Liver (tissue), 9 donors: Measurements from ENCODE around the gene GNPNAT1. TPM values are rescaled to one million over a fixed set of nuclear protein-coding genes. Genes with fewer than 3 reads are reported as not detected.

Experiments used
- DNase-seq: peaks from one replicate; pipeline ENCODE4 v3.0.0-alpha.2; 2017; ENCODE audit warnings: low spot score
- H3K27ac ChIP-seq, 2 donors: one replicate each; pipeline ENCODE4 v1.7.0; 2013; ENCODE audit warnings: inconsistent platforms in 2 of 2, low read length in 2 of 2, control low read depth in 1 of 2, low read depth in 1 of 2, mild to moderate bottlenecking in 1 of 2
- H3K27me3 ChIP-seq, 4 donors: one replicate each; pipeline versions ENCODE4 v1.6.1 to v1.7.0; 2013; ENCODE audit warnings: low read length in 3 of 4, inconsistent platforms in 1 of 4, mild to moderate bottlenecking in 1 of 4, moderate library complexity in 1 of 4; ENCODE audit not compliant: control insufficient read depth in 4 of 4, insufficient read depth in 4 of 4
- H3K36me3 ChIP-seq, 4 donors: one replicate each; pipeline versions ENCODE4 v1.6.1 to v1.7.0; 2013; ENCODE audit warnings: low read length in 3 of 4, mild to moderate bottlenecking in 3 of 4, low read depth in 1 of 4, moderate library complexity in 1 of 4; ENCODE audit not compliant: control insufficient read depth in 4 of 4, insufficient read depth in 3 of 4
- H3K4me1 ChIP-seq, 4 donors: one replicate each; pipeline versions ENCODE4 v1.6.1 to v1.7.0; 2013; ENCODE audit warnings: low read length in 3 of 4, mild to moderate bottlenecking in 3 of 4, moderate library complexity in 1 of 4; ENCODE audit not compliant: control insufficient read depth in 4 of 4, insufficient read depth in 4 of 4
- H3K4me3 ChIP-seq, 3 donors: one replicate each; pipeline versions ENCODE4 v1.6.1 to v1.7.0; 2013; ENCODE audit warnings: low read length in 3 of 3, control low read depth in 1 of 3, low read depth in 1 of 3, mild to moderate bottlenecking in 1 of 3
- H3K9ac ChIP-seq, 2 donors: one replicate each; pipeline ENCODE4 v1.7.0; 2013; ENCODE audit warnings: low read length in 2 of 2, mild to moderate bottlenecking in 2 of 2, moderate library complexity in 2 of 2, control low read depth in 1 of 2, low read depth in 1 of 2
- H3K9me3 ChIP-seq, 4 donors: one replicate each; pipeline versions ENCODE4 v1.6.1 to v1.7.0; 2013; ENCODE audit warnings: low read length in 3 of 4; ENCODE audit not compliant: control insufficient read depth in 4 of 4
- CTCF ChIP-seq: fragments of 150-350 bp; IDR thresholded peaks from 2 replicates; pipeline ENCODE4 v1.5.1; 2017; ENCODE audit warnings: improper control_type of control experiment, low read depth, low read length; ENCODE audit not compliant: missing input control
- EGR1 ChIP-seq, 2 donors: IDR thresholded peaks; 2 replicates each; pipeline ENCODE4 v1.6.1; 2016 to 2018; ENCODE audit warnings: antibody characterized with exemption in 2 of 2, low read depth in 2 of 2
- FOXA1 ChIP-seq: IDR thresholded peaks from 2 replicates; pipeline ENCODE4 v1.6.1; 2016; ENCODE audit warnings: antibody characterized with exemption
- FOXA2 ChIP-seq: IDR thresholded peaks from 2 replicates; pipeline ENCODE4 v1.6.1; 2016; ENCODE audit warnings: antibody characterized with exemption
- GABPA ChIP-seq, 2 donors: IDR thresholded peaks in 1 of 2; conservative IDR thresholded peaks in 1 of 2; 2 replicates each; pipeline ENCODE4 v1.6.1; 2016; ENCODE audit warnings: antibody characterized with exemption in 2 of 2, mild to moderate bottlenecking in 1 of 2, moderate library complexity in 1 of 2
- HNF4A ChIP-seq, 2 donors: conservative IDR thresholded peaks; 2 replicates each; pipeline ENCODE4 v1.6.1; 2016; ENCODE audit warnings: antibody characterized with exemption in 2 of 2, mild to moderate bottlenecking in 2 of 2
- HNF4G ChIP-seq: IDR thresholded peaks from 2 replicates; pipeline ENCODE4 v1.6.1; 2016; ENCODE audit warnings: antibody characterized with exemption
- JUND ChIP-seq, 2 donors: IDR thresholded peaks; 2 replicates each; pipeline ENCODE4 v1.6.1; 2016; ENCODE audit warnings: antibody characterized with exemption in 2 of 2
- NR2F2 ChIP-seq: IDR thresholded peaks from 2 replicates; pipeline ENCODE4 v1.6.1; 2016; ENCODE audit warnings: antibody characterized with exemption
- RAD21 ChIP-seq, 2 donors: IDR thresholded peaks; 2 replicates each; pipeline ENCODE4 v1.6.1; 2016; ENCODE audit warnings: antibody characterized with exemption in 2 of 2, mild to moderate bottlenecking in 2 of 2
- REST ChIP-seq: IDR thresholded peaks from 2 replicates; pipeline ENCODE4 v1.6.1; 2016; ENCODE audit warnings: antibody characterized with exemption, mild to moderate bottlenecking
- RXRA ChIP-seq, 2 donors: IDR thresholded peaks; 2 replicates each; pipeline ENCODE4 v1.6.1; 2017 to 2018; ENCODE audit warnings: antibody characterized with exemption in 2 of 2, mild to moderate bottlenecking in 1 of 2
- SP1 ChIP-seq: IDR thresholded peaks from 2 replicates; pipeline ENCODE4 v1.6.1; 2018; ENCODE audit warnings: antibody characterized with exemption, mild to moderate bottlenecking
- TAF1 ChIP-seq: conservative IDR thresholded peaks from 2 replicates; pipeline ENCODE4 v1.6.1; 2016; ENCODE audit warnings: antibody characterized with exemption, mild to moderate bottlenecking
- YY1 ChIP-seq: IDR thresholded peaks from 2 replicates; pipeline ENCODE4 v1.6.1; 2016; ENCODE audit warnings: antibody characterized with exemption, mild to moderate bottlenecking
- WGBS: extraction: QIAGEN DNeasy Blood & Tissue Kit; methylation state at CpG from one replicate; pipeline ENCODE4 v1.1.7; 2013; 5-methylcytosine and 5-hydroxymethylcytosine counted together
- polyA plus RNA-seq, 2 donors: library from polyadenylated mRNA; stranded (reverse) in 1 of 2; unstranded in 1 of 2; fragments of 200-250 nt in 1 of 2; fragments of >200 nt in 1 of 2; fragmentation: Nextera tagmentation in 1 of 2; extraction: Ambion mirVana in 1 of 2; gene quantifications; one replicate each; pipeline versions ENCODE4 v1.2.1 to v1.2.3, GENCODE V29; 2013 to 2015
- total RNA-seq, 2 donors: library from RNA; depleted of rRNA; stranded (reverse); fragments of >200 nt; gene quantifications; one replicate each; pipeline ENCODE4 v1.2.3, GENCODE V29; 2014
- donor health status: healthy.
- donor health status: healthy.
- donor health status: healthy.
- donor health status: healthy.
- donor health status: healthy.

GNPNAT1 gene
- total and polyA plus RNA-seq, 4 donors, result 24.9 to 50.9 (median 27.2) TPM

GRCh38 chr14:52735921-52736489 is 55.4 kb downstream of the GNPNAT1 start:
- Histone ChIP-seq H3K27me3 (no peaks in the 10 kb centered on the region), H3K9ac (no peak overlapping the region), H3K4me3 (no peak overlapping the region), H3K4me1 (peaks cover 8 to 46% (median 19%) of the 10 kb centered on the region in 4 donors), H3K36me3 (peaks cover 0 to 5% (median 4%) of the 10 kb centered on the region in 4 donors), H3K27ac (peak overlapping the region; percentile 36 to 57), H3K9me3 (no peaks in the 10 kb centered on the region)
- DNase-seq, result no peak
- no peak for TF ChIP-seq CTCF
- no peak for TF ChIP-seq RXRA (IDR thresholded peaks at IDR 0.05)
- no peak for TF ChIP-seq HNF4A (conservative IDR thresholded peaks at IDR 0.05)
- TF ChIP-seq NR2F2, result no peak
- no peak for TF ChIP-seq SP1
- no peak for TF ChIP-seq REST
- TF ChIP-seq FOXA1, result no peak
- TF ChIP-seq EGR1 (IDR thresholded peaks at IDR 0.05; ENCODE audit: low read depth in 2 of 2), result no peak
- TF ChIP-seq FOXA2, result no peak
- TF ChIP-seq YY1, result no peak
- WGBS, result 35% methylated on average over 1 of the region's 1 CpG

GRCh38 chr14:52733824-52734223 is 57.6 kb downstream of the GNPNAT1 start:
- no peaks in the 10 kb centered on the region for H3K9me3 ChIP-seq
- WGBS, result 98% methylated on average over 9 of the region's 9 CpGs
- H3K4me1 ChIP-seq, result peaks cover 8 to 49% (median 19%) of the 10 kb centered on the region in 4 donors
- H3K9ac ChIP-seq, result no peak overlapping the region
- TF ChIP-seq TAF1 (no peak), EGR1 (IDR thresholded peaks at IDR 0.05; ENCODE audit: low read depth in 2 of 2) (no peak), NR2F2 (no peak), RXRA (IDR thresholded peaks at IDR 0.05) (no peak), GABPA (IDR thresholded peaks at IDR 0.05 in 1 of 2, conservative IDR thresholded peaks at IDR 0.05 in 1 of 2) (no peak), JUND (IDR thresholded peaks at IDR 0.05) (no peak), REST (no peak), SP1 (no peak), RAD21 (IDR thresholded peaks at IDR 0.05) (no peak), HNF4G (no peak), FOXA2 (no peak), CTCF (no peak)
- peaks cover 0 to 4% (median 3%) of the 10 kb centered on the region in 4 donors for H3K36me3 ChIP-seq
- no peak overlapping the region for H3K27ac ChIP-seq
- H3K4me3 ChIP-seq, result no peak overlapping the region
- no peak for DNase-seq
- no peaks in the 10 kb centered on the region for H3K27me3 ChIP-seq
